A673 (cell line): ENCODE data around the gene OMP. TPM values are rescaled to one million over a fixed set of nuclear protein-coding genes. Genes with fewer than 3 reads are reported as not detected.

ENCODE experiments used
- BruUV-seq: library from RNA; stranded (reverse); fragments of 400-500 nt; replicated peaks from 2 replicates; lab custom pipeline; 2021; lab: Mats Ljungman, UMichigan
- CTCF ChIA-PET: fragments of 300-600 bp; sonication (Branson Sonifier 250); formaldehyde crosslinking; loops from one replicate; lab custom pipeline; 2022; ENCODE audit warnings: antibody characterized with exemption; lab: Charles Lee
- POLR2A ChIA-PET: fragments of 300-600 bp; sonication (Branson Sonifier 250); formaldehyde crosslinking; loops from one replicate; lab custom pipeline; 2022; ENCODE audit warnings: antibody characterized with exemption; ENCODE audit not compliant: low non-redundant PET; lab: Charles Lee
- DNase-seq: peaks from one replicate; pipeline ENCODE4 v3.0.0-alpha.2; 2015; ENCODE audit warnings: low spot score
- H3K27ac ChIP-seq: fragments of 200-600 bp; sonication (generic); 2 replicates; pipeline ENCODE4 v1.5.1; 2016; ENCODE audit warnings: mixed run types, low read depth, mild to moderate bottlenecking, mixed read lengths, antibody characterized with exemption, low read length; ENCODE audit not compliant: poor library complexity, severe bottlenecking
- H3K27me3 ChIP-seq: fragments of 200-600 bp; sonication (generic); replicated peaks from 2 replicates; pipeline ENCODE4 v1.6.1; 2017; ENCODE audit warnings: mixed run types, low read depth, mild to moderate bottlenecking, mixed read lengths, antibody characterized with exemption, low read length; ENCODE audit not compliant: insufficient read depth, poor library complexity
- H3K36me3 ChIP-seq: fragments of 200-600 bp; sonication (generic); 2 replicates; pipeline ENCODE4 v1.6.1; 2016; ENCODE audit warnings: mixed run types, mild to moderate bottlenecking, mixed read lengths, antibody characterized with exemption, low read length; ENCODE audit not compliant: insufficient read depth, poor library complexity, severe bottlenecking
- H3K4me1 ChIP-seq: fragments of 200-600 bp; sonication (generic); 2 replicates; pipeline ENCODE4 v1.6.1; 2017; ENCODE audit warnings: mixed run types, mild to moderate bottlenecking, mixed read lengths, antibody characterized with exemption, low read length; ENCODE audit not compliant: insufficient read depth, poor library complexity, severe bottlenecking
- H3K4me3 ChIP-seq: fragments of 200-600 bp; sonication (generic); 2 replicates; pipeline ENCODE4 v1.5.1; 2016; ENCODE audit warnings: low read depth, mixed run types, mild to moderate bottlenecking, mixed read lengths, low read length; ENCODE audit not compliant: poor library complexity, severe bottlenecking
- H3K9me3 ChIP-seq: fragments of 200-600 bp; sonication (generic); 2 replicates; pipeline ENCODE4 v1.6.1; 2016; ENCODE audit warnings: mixed run types, low read depth, mild to moderate bottlenecking, mixed read lengths, antibody characterized with exemption, low read length; ENCODE audit not compliant: poor library complexity, severe bottlenecking
- CTCF ChIP-seq: fragments of 300-800, 200-600 bp; sonication (generic); conservative IDR thresholded peaks from 2 replicates; pipeline ENCODE4 v1.5.1; 2017; ENCODE audit warnings: low read depth, mild to moderate bottlenecking, antibody characterized with exemption, low read length, moderate library complexity, mixed read lengths
- EZH2 ChIP-seq: fragments of 200-600 bp; sonication (generic); IDR thresholded peaks from 2 replicates; pipeline ENCODE4 v1.6.1; 2017; ENCODE audit warnings: borderline replicate concordance, low read depth, mild to moderate bottlenecking, mixed read lengths, antibody characterized with exemption, low read length; ENCODE audit not compliant: poor library complexity, severe bottlenecking
- intact Hi-C: fragments of 100-400 bp; cut with micrococcal nuclease; formaldehyde crosslinking; loops from one replicate; pipeline ENCODE4 v1.10.0; 2022; ENCODE audit not compliant: unreplicated experiment
- total RNA-seq: library from RNA; stranded (reverse); gene quantifications from 2 replicates; pipeline ENCODE4 v1.2.3, GENCODE V29; 2021

The OMP gene
- total RNA-seq, 1 experiment from 2014 or later, result not detected

GRCh38 chr11:77091146-77091940 lies 11.3 kb upstream of the OMP start:
- CTCF ChIA-PET, result interaction anchor here (0.6 to 2.2 kb wide), 12 partner anchors 9 to 370 kb away, joined by 3 to 63 read pairs (median 4); no protein-coding TSS in a partner anchor
- DNase-seq, result peak; percentile 77

GRCh38 chr11:77092382-77092781 lies 10.3 kb upstream of the OMP start:
- POLR2A ChIA-PET, result no interaction called here
- no TSS peak for BruUV-seq
- no peak for DNase-seq
- intact Hi-C loops, result no loop called here
- H3K4me3 ChIP-seq, result no peak overlapping the region
- no peaks in the 10 kb centered on the region for H3K36me3 ChIP-seq
- TF ChIP-seq EZH2, result no peak
- no peak for TF ChIP-seq CTCF
- H3K9me3 ChIP-seq, result no peaks in the 10 kb centered on the region
- CTCF ChIA-PET, result interaction anchor here (2.2 kb wide), 1 partner anchor 44 kb away, joined by 63 read pairs; no protein-coding TSS in a partner anchor
- H3K27me3 ChIP-seq, result no peaks in the 10 kb centered on the region
- no peaks in the 10 kb centered on the region for H3K4me1 ChIP-seq
- H3K27ac ChIP-seq, result no peak overlapping the region

More at GRCh38 chr11:77091146-77091940, 11.3 kb upstream of the OMP start:
- BruUV-seq, result no TSS peak
- TF ChIP-seq CTCF (peak; percentile 97), EZH2 (no peak)
- Histone ChIP-seq H3K4me3 (no peak overlapping the region), H3K9me3 (no peaks in the 10 kb centered on the region), H3K27me3 (no peaks in the 10 kb centered on the region), H3K4me1 (no peaks in the 10 kb centered on the region), H3K36me3 (no peaks in the 10 kb centered on the region), H3K27ac (no peak overlapping the region)
- POLR2A ChIA-PET, result interaction anchor here (0.7 kb wide), 1 partner anchor 44 kb away, joined by 3 read pairs; no protein-coding TSS in a partner anchor
- intact Hi-C loops, result loop anchor here (1.0 kb wide), 1 partner anchor 44 kb away; no protein-coding TSS in a partner anchor

GRCh38 chr11:77093056-77093891 lies 9.4 kb upstream of the OMP start:
- no peak overlapping the region for H3K4me3 ChIP-seq
- no peak overlapping the region for H3K27ac ChIP-seq
- ChIA-PET CTCF (interaction anchor here (1.5 kb wide), 1 partner anchor 45 kb away, joined by 4 read pairs; no protein-coding TSS in a partner anchor), POLR2A (no interaction called here)
- no peak for TF ChIP-seq EZH2
- TF ChIP-seq CTCF, result no peak
- H3K36me3 ChIP-seq, result no peaks in the 10 kb centered on the region
- BruUV-seq, result no TSS peak
- H3K9me3 ChIP-seq, result no peaks in the 10 kb centered on the region
- DNase-seq, result no peak
- intact Hi-C loops, result no loop called here
- H3K27me3 ChIP-seq, result no peaks in the 10 kb centered on the region
- no peaks in the 10 kb centered on the region for H3K4me1 ChIP-seq
